GM21619 (cell line): ENCODE data around the gene ATG2B.

Experiments
- ATAC-seq: cut with Tn5 transposase; IDR thresholded peaks from one replicate; pipeline ENCODE4 v1.9.1; 2021; ENCODE audit not compliant: unreplicated experiment

The ATG2B gene

GRCh38 chr14:96362965-96363750 is at the start of gene ATG2B, which contains the start of gene GSKIP:
Gene ATG2B, minus strand, starts transcription at chr14:96363341. Its CDS starts 365 bp downstream, at chr14:96362976.
Gene GSKIP, plus strand, starts transcription at chr14:96363526. Its CDS starts 18,722 bp downstream, at chr14:96382248.
- ATAC-seq, result peak; percentile 65

GRCh38 chr14:96410119-96410518 is 47.0 kb upstream of the ATG2B start:
- no peak for ATAC-seq

GRCh38 chr14:96409701-96410100 is 46.6 kb upstream of the ATG2B start:
- ATAC-seq, result no peak

GRCh38 chr14:96408608-96409007 is 45.5 kb upstream of the ATG2B start:
- no peak for ATAC-seq

- no peak for ATAC-seq
Observed at GRCh38 chr14:96407935-96408570, 44.9 kb upstream of the ATG2B start.

- ATAC-seq, result no peak
Observed at GRCh38 chr14:96405677-96406076, 42.5 kb upstream of the ATG2B start.

GRCh38 chr14:96403409-96403808 is 40.3 kb upstream of the ATG2B start:
- ATAC-seq, result no peak

- no peak for ATAC-seq
Observed at GRCh38 chr14:96400495-96400894, 37.4 kb upstream of the ATG2B start.

GRCh38 chr14:96399405-96399804 is 36.3 kb upstream of the ATG2B start:
- no peak for ATAC-seq

GRCh38 chr14:96398921-96399320 is 35.8 kb upstream of the ATG2B start:
- ATAC-seq, result no peak

GRCh38 chr14:96398432-96398831 is 35.3 kb upstream of the ATG2B start:
- ATAC-seq, result no peak

GRCh38 chr14:96394047-96394815 is 31.1 kb upstream of the ATG2B start:
- no peak for ATAC-seq

- no peak for ATAC-seq
Observed at GRCh38 chr14:96393071-96393691, 30.0 kb upstream of the ATG2B start.

GRCh38 chr14:96391293-96392118 is 28.4 kb upstream of the ATG2B start:
- peak; percentile 83 for ATAC-seq

- ATAC-seq, result no peak
Observed at GRCh38 chr14:96390965-96391292, 27.8 kb upstream of the ATG2B start.

- ATAC-seq, result no peak
Observed at GRCh38 chr14:96385385-96385784, 22.2 kb upstream of the ATG2B start.

GRCh38 chr14:96384740-96385139 is 21.6 kb upstream of the ATG2B start:
- no peak for ATAC-seq

GRCh38 chr14:96384053-96384452 is 20.9 kb upstream of the ATG2B start:
- no peak for ATAC-seq

- ATAC-seq, result no peak
Observed at GRCh38 chr14:96383445-96383844, 20.3 kb upstream of the ATG2B start.

GRCh38 chr14:96380735-96381134 is 17.6 kb upstream of the ATG2B start:
- peak; percentile 88 for ATAC-seq
